ENCODE data around the gene JMJD8. TPM values are rescaled to one million over a fixed set of nuclear protein-coding genes. Genes with fewer than 3 reads are reported as not detected.

JMJD8 gene
- total RNA-seq, 1 experiment from 2014 or later, result 147 TPM

GRCh38 chr16:640614-641013 is 43.5 kb downstream of the JMJD8 start:
- in situ Hi-C loops (cut with HindIII; ENCODE audit: low pct_unique_long_range_greater_than_20kb, low sequenced_read_pairs), result no loop called here

DNA sequence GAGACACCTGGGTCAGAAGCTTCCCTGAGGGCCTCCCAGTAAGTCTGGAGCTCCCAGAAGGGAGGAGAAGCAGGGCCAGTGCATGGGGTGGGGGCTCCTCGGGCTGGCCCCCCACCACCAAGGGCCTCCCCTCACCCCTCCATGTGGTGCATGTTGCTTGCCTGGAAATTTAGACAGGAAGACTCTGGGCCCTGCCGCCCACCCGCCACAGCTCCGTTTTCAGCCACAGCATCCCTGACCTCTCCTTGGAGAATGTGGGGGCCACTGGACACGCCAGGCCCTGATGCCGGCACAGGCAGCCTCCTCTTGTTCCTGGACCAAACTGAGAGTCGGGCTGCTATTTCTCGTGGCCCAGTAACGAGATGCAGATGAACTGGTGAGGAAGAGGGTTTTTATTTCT is 45.3 kb downstream of the JMJD8 start:
- no peak for DNase-seq (ENCODE audit: low read depth)
- in situ Hi-C loops (cut with HindIII; ENCODE audit: low pct_unique_long_range_greater_than_20kb, low sequenced_read_pairs), result no loop called here

More at GRCh38 chr16:640614-641013, 43.5 kb downstream of the JMJD8 start:
- DNase-seq (ENCODE audit: low read depth), result no peak

GRCh38 chr16:638034-638543 is 46.0 kb downstream of the JMJD8 start:
- in situ Hi-C loops (cut with HindIII; ENCODE audit: low pct_unique_long_range_greater_than_20kb, low sequenced_read_pairs), result no loop called here
- no peak for DNase-seq (ENCODE audit: low read depth)

DNA sequence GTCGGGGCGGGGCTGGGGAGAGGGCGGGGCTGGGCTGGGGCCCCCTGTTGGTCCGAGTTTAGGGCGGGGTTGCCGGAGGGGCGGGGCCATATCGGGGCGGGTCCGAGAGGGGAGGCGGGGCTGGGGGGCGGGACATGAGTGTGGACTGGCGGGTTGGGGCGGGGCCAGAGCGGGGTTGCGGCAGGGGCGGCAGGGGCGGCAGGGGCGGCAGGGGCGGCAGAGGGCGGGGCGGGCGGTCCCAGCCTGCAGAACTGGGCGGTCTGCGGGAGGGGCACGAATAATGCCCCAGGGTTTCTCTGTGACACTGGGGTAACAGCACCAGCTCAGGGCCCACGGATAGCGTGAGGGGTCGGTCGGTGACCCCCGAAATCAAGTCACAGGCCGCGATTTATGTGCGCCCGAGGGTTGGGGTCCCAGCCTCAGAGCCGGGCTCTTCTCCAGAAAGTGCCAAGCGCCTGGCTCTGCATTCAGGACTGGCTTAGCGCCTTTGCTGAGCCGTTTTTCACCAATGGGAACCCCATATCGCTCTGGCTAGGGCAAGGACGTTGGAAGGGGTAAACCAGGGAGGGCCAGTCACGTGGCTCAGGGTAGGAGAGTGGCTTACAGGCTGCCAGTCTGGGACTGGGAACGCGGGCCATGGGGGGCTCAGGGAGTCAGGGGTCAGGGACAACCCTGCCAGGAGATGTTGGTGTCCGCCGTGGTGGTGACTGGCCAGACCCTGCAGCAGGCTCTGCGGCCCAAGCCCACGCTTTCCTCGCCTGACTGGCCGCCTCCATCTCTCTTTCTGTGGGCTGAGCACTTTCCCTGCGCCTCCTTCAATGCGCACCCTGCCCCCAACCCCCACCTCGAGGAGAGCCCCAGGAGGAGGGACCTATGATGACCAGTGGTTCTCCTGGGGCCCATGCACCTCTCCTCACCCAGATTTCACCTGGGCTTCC is 46.8 kb downstream of the JMJD8 start:
- no peak for DNase-seq (ENCODE audit: low read depth)
- in situ Hi-C loops (cut with HindIII; ENCODE audit: low pct_unique_long_range_greater_than_20kb, low sequenced_read_pairs), result no loop called here

DNA sequence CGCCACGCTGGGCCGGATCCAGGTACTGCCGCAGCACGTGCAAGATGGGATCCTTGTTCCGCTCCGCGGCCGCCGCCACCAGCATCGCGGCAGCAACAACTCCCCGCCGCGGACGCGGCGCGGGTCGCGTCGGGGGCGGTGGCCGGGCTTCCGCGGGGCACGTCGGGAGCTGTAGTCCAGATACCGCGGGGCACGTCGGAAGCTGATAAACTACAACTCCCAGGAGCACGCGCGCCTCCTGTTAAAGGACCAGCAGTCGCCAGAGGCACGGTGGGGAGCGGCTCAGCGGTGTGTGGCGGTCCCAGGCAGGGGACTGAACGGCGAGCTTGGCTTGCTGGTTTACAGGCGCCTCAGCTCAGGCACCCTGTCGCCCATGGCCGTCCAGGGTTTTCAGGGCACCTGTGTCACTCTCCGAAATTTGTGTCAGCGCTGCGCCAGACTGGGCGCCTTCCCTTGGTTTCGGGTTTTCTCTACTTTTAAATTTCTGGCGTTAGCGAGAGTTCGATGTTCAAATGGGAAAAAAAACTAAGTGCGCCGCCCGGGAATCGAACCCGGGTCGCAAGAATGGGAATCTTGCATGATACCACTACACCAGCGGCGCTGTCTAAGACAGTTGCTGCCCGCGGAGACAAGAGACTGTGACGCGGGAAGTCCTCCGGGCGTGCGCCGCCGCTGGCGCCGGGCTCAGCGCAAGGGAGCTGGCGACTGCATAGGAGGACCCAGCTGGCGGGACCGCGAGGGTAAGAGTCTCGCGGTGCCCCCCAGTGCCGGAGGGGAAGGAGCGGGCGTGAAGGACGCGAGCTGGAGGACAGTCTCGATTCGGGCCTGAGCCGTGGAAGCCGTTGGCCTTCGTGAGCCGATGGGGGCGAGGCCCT is 47.7 kb downstream of the JMJD8 start, which contains the start of gene METTL26:
METTL26 (minus strand) TSS at position 100 of the 875 bp plus-strand sequence; CDS start at position 85, 15 bp downstream.
- DNase-seq (ENCODE audit: low read depth), result peak; percentile 97
- in situ Hi-C loops (cut with HindIII; ENCODE audit: low pct_unique_long_range_greater_than_20kb, low sequenced_read_pairs), result no loop called here

GRCh38 chr16:635573-636205 is 48.4 kb downstream of the JMJD8 start:
- in situ Hi-C loops (cut with HindIII; ENCODE audit: low pct_unique_long_range_greater_than_20kb, low sequenced_read_pairs), result no loop called here
- no peak for DNase-seq (ENCODE audit: low read depth)

DNA sequence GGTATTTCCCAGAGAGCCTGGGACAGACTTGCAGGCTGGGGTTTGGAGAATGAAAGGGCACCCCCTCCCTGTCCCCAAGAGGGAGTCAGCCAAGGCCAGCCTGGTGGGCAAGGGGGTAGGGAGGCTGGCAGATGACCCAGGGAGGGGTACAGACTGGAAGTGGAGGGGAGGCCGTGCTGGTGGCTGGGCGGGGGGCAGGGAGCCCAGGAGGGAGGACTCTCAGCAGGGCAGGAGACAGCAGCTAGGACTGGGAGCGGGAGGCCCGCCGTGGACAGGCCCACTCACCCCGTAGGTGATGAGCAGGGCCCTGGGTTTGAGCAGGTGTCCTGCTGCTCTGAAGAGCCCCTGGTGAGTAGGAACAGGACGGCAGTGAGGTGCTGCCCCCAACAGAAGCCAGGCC is 49.1 kb downstream of the JMJD8 start:
- in situ Hi-C loops (cut with HindIII; ENCODE audit: low pct_unique_long_range_greater_than_20kb, low sequenced_read_pairs), result no loop called here
- DNase-seq (ENCODE audit: low read depth), result no peak

- in situ Hi-C loops (cut with HindIII; ENCODE audit: low pct_unique_long_range_greater_than_20kb, low sequenced_read_pairs), result no loop called here
- DNase-seq (ENCODE audit: low read depth), result no peak
Measured at GRCh38 chr16:634051-634670, 50.0 kb downstream of the JMJD8 start.

- DNase-seq (ENCODE audit: low read depth), result no peak
- in situ Hi-C loops (cut with HindIII; ENCODE audit: low pct_unique_long_range_greater_than_20kb, low sequenced_read_pairs), result no loop called here
Measured at GRCh38 chr16:633336-634050, 50.6 kb downstream of the JMJD8 start.

GRCh38 chr16:632486-633335 is 51.4 kb downstream of the JMJD8 start:
- DNase-seq (ENCODE audit: low read depth), result no peak
- in situ Hi-C loops (cut with HindIII; ENCODE audit: low pct_unique_long_range_greater_than_20kb, low sequenced_read_pairs), result no loop called here

DNA sequence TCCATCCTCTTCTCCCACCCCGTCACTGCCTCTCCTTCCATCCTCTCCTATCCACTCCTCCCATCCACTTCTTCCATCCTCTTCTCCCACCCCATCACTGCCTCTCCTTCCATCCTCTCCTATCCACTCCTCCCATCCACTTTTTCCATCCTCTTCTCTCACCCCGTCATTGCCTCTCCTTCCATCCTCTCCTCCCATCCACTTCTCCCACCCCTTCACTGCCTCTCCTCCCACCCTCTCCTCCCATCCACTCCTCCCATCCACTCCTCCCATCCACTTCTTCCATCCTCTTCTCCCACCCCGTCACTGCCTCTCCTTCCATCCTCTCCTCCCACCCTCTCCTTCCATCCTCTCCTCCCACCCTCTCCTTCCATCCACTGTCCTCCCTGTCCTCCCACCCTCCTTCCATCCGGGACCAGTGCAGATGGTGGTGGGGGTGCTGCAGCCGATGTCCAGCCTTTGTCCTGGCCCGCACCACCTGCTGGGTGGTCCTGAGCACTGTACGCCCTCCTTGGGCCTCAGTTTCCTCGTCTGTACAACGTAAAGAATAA is 52.3 kb downstream of the JMJD8 start:
- DNase-seq (ENCODE audit: low read depth), result no peak
- in situ Hi-C loops (cut with HindIII; ENCODE audit: low pct_unique_long_range_greater_than_20kb, low sequenced_read_pairs), result no loop called here

Other genes starting within 250 kb of the JMJD8 start
- 60.1 and 70.1 TPM in 2 replicates for gene CAPN15, start 156.6 kb downstream of the JMJD8 start, total RNA-seq (2014; rRNA removed; shearing (Covaris generic); ENCODE audit: low replicate concordance)
- not detected in 2 replicates for gene PRR35, start 123.9 kb downstream of the JMJD8 start, total RNA-seq (2014; rRNA removed; shearing (Covaris generic); ENCODE audit: low replicate concordance)
- gene NHLRC4, start 117.3 kb downstream of the JMJD8 start, total RNA-seq (2014; rRNA removed; shearing (Covaris generic); ENCODE audit: low replicate concordance), result 1.2 and 4.0 TPM in 2 replicates
- gene PIGQ, start 114.4 kb downstream of the JMJD8 start, total RNA-seq (2014; rRNA removed; shearing (Covaris generic); ENCODE audit: low replicate concordance), result 53.4 and 65.5 TPM in 2 replicates
- 22.4 and 33.2 TPM in 2 replicates for gene RAB40C, start 94.3 kb downstream of the JMJD8 start, total RNA-seq (2014; rRNA removed; shearing (Covaris generic); ENCODE audit: low replicate concordance)
- gene WFIKKN1, start 53.3 kb downstream of the JMJD8 start, total RNA-seq (2014; rRNA removed; shearing (Covaris generic); ENCODE audit: low replicate concordance), result 0.07 TPM in 1 of 2 replicates, not detected in the other
- 433 and 438 TPM in 2 replicates for gene METTL26, start 48.0 kb downstream of the JMJD8 start, total RNA-seq (2014; rRNA removed; shearing (Covaris generic); ENCODE audit: low replicate concordance)
- 93.0 and 94.1 TPM in 2 replicates for gene MCRIP2, start 42.5 kb downstream of the JMJD8 start, total RNA-seq (2014; rRNA removed; shearing (Covaris generic); ENCODE audit: low replicate concordance)
- 12.3 and 52.7 TPM in 2 replicates for gene WDR90, start 35.0 kb downstream of the JMJD8 start, total RNA-seq (2014; rRNA removed; shearing (Covaris generic); ENCODE audit: low replicate concordance)
- 91.5 and 99.0 TPM in 2 replicates for gene RHOT2, start 16.2 kb downstream of the JMJD8 start, total RNA-seq (2014; rRNA removed; shearing (Covaris generic); ENCODE audit: low replicate concordance)
- gene RHBDL1, start 8.7 kb downstream of the JMJD8 start, total RNA-seq (2014; rRNA removed; shearing (Covaris generic); ENCODE audit: low replicate concordance), result 0.12 and 0.68 TPM in 2 replicates
- 453 and 482 TPM in 2 replicates for gene STUB1, start 3.9 kb downstream of the JMJD8 start, total RNA-seq (2014; rRNA removed; shearing (Covaris generic); ENCODE audit: low replicate concordance)
- 24.6 and 30.1 TPM in 2 replicates for gene WDR24, start 6.1 kb upstream of the JMJD8 start, total RNA-seq (2014; rRNA removed; shearing (Covaris generic); ENCODE audit: low replicate concordance)
- 25.7 and 26.3 TPM in 2 replicates for gene FBXL16, start 21.5 kb upstream of the JMJD8 start, total RNA-seq (2014; rRNA removed; shearing (Covaris generic); ENCODE audit: low replicate concordance)
- gene METRN, start 30.8 kb upstream of the JMJD8 start, total RNA-seq (2014; rRNA removed; shearing (Covaris generic); ENCODE audit: low replicate concordance), result 1,206 and 1,492 TPM in 2 replicates
- gene ANTKMT, start 36.8 kb upstream of the JMJD8 start, total RNA-seq (2014; rRNA removed; shearing (Covaris generic); ENCODE audit: low replicate concordance), result 95.7 and 164 TPM in 2 replicates
- 4.5 and 10.3 TPM in 2 replicates for gene CCDC78, start 42.1 kb upstream of the JMJD8 start, total RNA-seq (2014; rRNA removed; shearing (Covaris generic); ENCODE audit: low replicate concordance)
- 48.0 and 73.6 TPM in 2 replicates for gene HAGHL, start 42.8 kb upstream of the JMJD8 start, total RNA-seq (2014; rRNA removed; shearing (Covaris generic); ENCODE audit: low replicate concordance)
- 52.8 and 75.6 TPM in 2 replicates for gene CIAO3, start 56.7 kb upstream of the JMJD8 start, total RNA-seq (2014; rRNA removed; shearing (Covaris generic); ENCODE audit: low replicate concordance)
- gene MSLN, start 76.4 kb upstream of the JMJD8 start, total RNA-seq (2014; rRNA removed; shearing (Covaris generic); ENCODE audit: low replicate concordance), result not detected in 2 replicates
- gene RPUSD1, start 104.0 kb upstream of the JMJD8 start, total RNA-seq (2014; rRNA removed; shearing (Covaris generic); ENCODE audit: low replicate concordance), result 50.0 and 75.0 TPM in 2 replicates
- gene CHTF18, start 104.3 kb upstream of the JMJD8 start, total RNA-seq (2014; rRNA removed; shearing (Covaris generic); ENCODE audit: low replicate concordance), result 52.2 and 56.9 TPM in 2 replicates
- not detected in 2 replicates for gene GNG13, start 116.4 kb upstream of the JMJD8 start, total RNA-seq (2014; rRNA removed; shearing (Covaris generic); ENCODE audit: low replicate concordance)